ENCODE measurements around the gene GAS5. TPM values are rescaled to one million over a fixed set of nuclear protein-coding genes. Genes with fewer than 3 reads are reported as not detected.

Gene GAS5
- total and polyA plus RNA-seq, 10 of the 15 experiments (the other 5 are each of a cell fraction or from before 2014, with no cell fraction given), result 289 to 1,137 (median 699) TPM

GRCh38 chr1:173856014-173856413 is 11.8 kb downstream of the GAS5 start:
- CTCF ChIA-PET, result no interaction called here
- no peak for ATAC-seq
- peaks cover 1 to 10% of the 10 kb centered on the region in 2 experiments for H3K36me3 ChIP-seq (ENCODE audit: control insufficient read depth in 2 of 2, insufficient read depth in 2 of 2, low read length in 1 of 2)

More at GRCh38 chr1:173856014-173856413, 11.8 kb downstream of the GAS5 start:
- Histone ChIP-seq H3K9me3 (replicated peaks; ENCODE audit: control insufficient read depth, insufficient read depth, low read length) (no peaks in the 10 kb centered on the region), H3K4me1 (ENCODE audit: control insufficient read depth, insufficient read depth, low read length) (no peaks in the 10 kb centered on the region), H3K79me2 (ENCODE audit: control insufficient read depth, insufficient read depth, low read length) (no peaks in the 10 kb centered on the region), H4K20me1 (ENCODE audit: control insufficient read depth, insufficient read depth) (no peaks in the 10 kb centered on the region), H3K4me2 (ENCODE audit: control insufficient read depth, insufficient read depth) (no peak overlapping the region), H3K27ac (ENCODE audit: control insufficient read depth, insufficient read depth) (no peak overlapping the region), H2AFZ (ENCODE audit: control insufficient read depth, low read depth, low read length) (no peak overlapping the region), H3K4me3 (no peak overlapping the region), H3K9ac (ENCODE audit: control insufficient read depth, insufficient read depth, low read length) (no peak overlapping the region), H3K27me3 (replicated peaks in 1 of 2; ENCODE audit: control insufficient read depth in 2 of 2, insufficient read depth in 2 of 2, low read length in 1 of 2) (no peaks in the 10 kb centered on the region)
- no peak for TF ChIP-seq JUNB (IDR thresholded peaks at IDR 0.05)
- TF ChIP-seq MEF2A (IDR thresholded peaks at IDR 0.05; ENCODE audit: insufficient read depth, low read depth, low read length), result no peak
- TF ChIP-seq SUPT20H (IDR thresholded peaks at IDR 0.05; ENCODE audit: borderline replicate concordance, control insufficient read depth, low read depth, low read length), result no peak
- no peak for TF ChIP-seq PRDM15 (CRISPR knock-in tag; IDR thresholded peaks at IDR 0.05)
- TF ChIP-seq NR2F1 (conservative IDR thresholded peaks at IDR 0.05), result no peak
- TF ChIP-seq BCLAF1 (IDR thresholded peaks at IDR 0.05), result no peak
- no peak for TF ChIP-seq SMC3 (IDR thresholded peaks at IDR 0.05; ENCODE audit: borderline replicate concordance, low read length)
- no peak for TF ChIP-seq IRF4 (IDR thresholded peaks at IDR 0.05; ENCODE audit: low read depth, low read length)
- TF ChIP-seq ZSCAN29 (IDR thresholded peaks at IDR 0.05), result no peak
- TF ChIP-seq JUND (IDR thresholded peaks at IDR 0.05; ENCODE audit: low read depth, low read length), result no peak
- TF ChIP-seq MLLT1 (IDR thresholded peaks at IDR 0.05), result no peak
- no peak for TF ChIP-seq FOXK2 (IDR thresholded peaks at IDR 0.05)
- TF ChIP-seq SUZ12 (IDR thresholded peaks at IDR 0.05; ENCODE audit: unreplicated experiment), result no peak
- TF ChIP-seq YBX1 (IDR thresholded peaks at IDR 0.05), result no peak
- no peak for TF ChIP-seq KAT2A (conservative IDR thresholded peaks at IDR 0.05; ENCODE audit: control insufficient read depth, low read depth, low read length)
- WGBS (ENCODE audit: insufficient coverage, insufficient replicate concordance, low lambda C conversion rate, missing lambda C conversion rate), result 95% methylated on average over 1 of the region's 1 CpG
- SMC1A ChIA-PET (ENCODE audit: uncharacterized antibody, unreplicated experiment), result interaction anchor here (0.8 kb wide), 1 partner anchor 35 kb away, joined by 3 read pairs; no protein-coding TSS in a partner anchor
- DNase-seq (ENCODE audit: low read depth, low spot score), result no peak
- no TSS peak for BruUV-seq (replicated peaks)
- in situ Hi-C loops (cut with MboI) (no loop called here), intact Hi-C loops (cut with micrococcal nuclease; ENCODE audit: unreplicated experiment) (no loop called here)
- RAD21 ChIA-PET (ENCODE audit: unreplicated experiment), result no interaction called here
- POLR2A ChIA-PET, result no interaction called here
- no peak for FAIRE-seq

Measured in GM12878 (cell line).